Esophagus muscularis mucosa (tissue), 4 donors: ENCODE measurements around the gene OR6B2. TPM values are rescaled to one million over a fixed set of nuclear protein-coding genes. Genes with fewer than 3 reads are reported as not detected.
"Not testable (repeated sequence)": the region's sequence is repeated elsewhere in the genome, so short reads cannot be mapped to it uniquely, and the experiment has no call there.

Experiments
- DNase-seq: peaks from one replicate; pipeline ENCODE4 v3.0.0-alpha.2; 2017; ENCODE audit errors: extremely low spot score
- H3K27ac ChIP-seq, 4 donors: fragments of 200-600 bp; sonication (generic); replicated peaks in 1 of 4; 1 replicate in 3 of 4; 2 replicates in 1 of 4; pipeline ENCODE4 v1.5.1; 2016 to 2019; ENCODE audit warnings: mild to moderate bottlenecking in 1 of 4
- H3K27me3 ChIP-seq, 4 donors: fragments of 200-600 bp; sonication (generic); one replicate each; pipeline versions ENCODE4 v1.5.1 to v1.6.0; 2016 to 2019
- H3K36me3 ChIP-seq, 4 donors: fragments of 200-600 bp; sonication (generic); one replicate each; pipeline ENCODE4 v1.5.1; 2016 to 2019
- H3K4me1 ChIP-seq, 4 donors: fragments of 200-600 bp; sonication (generic); one replicate each; pipeline ENCODE4 v1.5.1; 2016 to 2019
- H3K4me3 ChIP-seq, 4 donors: fragments of 200-600 bp; sonication (generic); 1 replicate in 2 of 4; 2 replicates in 2 of 4; pipeline ENCODE4 v1.5.1; 2016 to 2019; ENCODE audit warnings: mild to moderate bottlenecking in 4 of 4, moderate library complexity in 1 of 4
- H3K9me3 ChIP-seq, 4 donors: fragments of 200-600 bp; sonication (generic); 1 replicate in 3 of 4; 2 replicates in 1 of 4; pipeline ENCODE4 v1.5.1; 2016 to 2019
- EP300 ChIP-seq: sonication (generic); formaldehyde crosslinking; IDR thresholded peaks from one replicate; pipeline ENCODE4 v1.6.1; 2017; ENCODE audit warnings: antibody characterized with exemption
- POLR2A ChIP-seq: fragments of 450-650 bp; IDR thresholded peaks from one replicate; pipeline ENCODE4 v1.6.1; 2017; ENCODE audit warnings: antibody characterized with exemption, moderate library complexity, mild to moderate bottlenecking, low read depth
- POLR2AphosphoS5 ChIP-seq, 2 donors: sonication (generic); formaldehyde crosslinking; IDR thresholded peaks; one replicate each; pipeline ENCODE4 v1.6.1; 2017; ENCODE audit warnings: antibody characterized with exemption in 2 of 2
- WGBS: methylation state at CpG from one replicate; pipeline ENCODE4 v1.1.5; 2018; 5-methylcytosine and 5-hydroxymethylcytosine counted together
- intact Hi-C: fragments of 100-400 bp; cut with DNase I; formaldehyde crosslinking; loops from one replicate; pipeline ENCODE4 v1.15.1; 2023
- total RNA-seq, 4 donors: library from RNA; depleted of rRNA; stranded (reverse); fragments of >200 nt; gene quantifications; one replicate each; pipeline versions ENCODE4 v1.1.0 to v1.2.1, GENCODE V29; 2016
- TF ChIP-seq, protein P1 (sequence below), 3 experiments: fragments of 200-600 bp in 2 of 3; fragments of 450-650 bp in 1 of 3; sonication (generic) in 2 of 3; IDR thresholded peaks; one replicate each; pipeline ENCODE4 v1.5.1; 2017 to 2019; ENCODE audit warnings: antibody characterized with exemption in 3 of 3, mild to moderate bottlenecking in 2 of 3, moderate library complexity in 1 of 3

OR6B2 gene
- total RNA-seq, 4 donors from 2014 or later, result not detected

DNA sequence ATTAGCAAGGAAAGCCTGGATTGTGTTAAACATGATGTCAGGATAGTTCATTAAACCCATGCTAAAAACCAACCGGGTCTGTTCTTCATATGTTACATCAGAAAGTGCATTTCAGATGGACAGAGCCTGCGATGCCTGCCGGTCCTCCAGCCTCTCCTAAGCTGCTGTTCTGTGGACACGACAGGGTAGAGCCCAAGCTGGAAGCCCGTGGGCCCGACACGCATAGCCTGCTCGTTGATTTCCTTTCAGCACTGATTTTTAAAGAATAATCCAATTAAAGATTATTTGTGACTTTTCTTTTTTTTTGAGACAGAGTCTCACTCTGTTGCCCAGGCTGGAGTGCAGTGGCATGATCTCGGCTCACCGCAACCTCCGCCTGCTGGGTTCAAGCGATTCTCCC lies 22.3 kb upstream of the OR6B2 start:
- H3K27me3 ChIP-seq, result peaks cover 0 to 81% (median 8%) of the 10 kb centered on the region in 4 donors
- no peak for DNase-seq

DNA sequence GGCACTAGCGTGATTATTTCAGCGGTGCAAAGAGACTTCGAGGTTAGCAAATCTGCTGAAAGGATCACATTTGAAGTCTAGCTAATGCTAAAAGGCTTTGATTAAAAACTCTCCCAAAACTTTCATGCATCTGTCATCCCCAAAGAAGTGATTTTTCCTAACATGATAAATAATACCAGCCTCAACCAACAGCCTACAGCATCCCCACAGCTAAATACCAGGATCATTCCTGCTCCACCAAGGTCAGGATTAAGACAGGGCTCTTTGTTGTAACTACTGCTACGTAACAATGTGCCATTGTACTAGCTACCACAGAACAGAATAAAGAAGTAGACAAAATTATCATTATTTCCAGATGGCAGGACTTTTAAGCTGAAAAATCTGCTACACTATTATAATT lies 21.5 kb upstream of the OR6B2 start:
- WGBS, result 67% methylated on average over 4 of the region's 4 CpGs
- no peaks in the 10 kb centered on the region for H3K4me1 ChIP-seq
- DNase-seq, result no peak
- no peaks in the 10 kb centered on the region for H3K36me3 ChIP-seq
- H3K27me3 ChIP-seq, result peaks cover 0 to 79% (median 7%) of the 10 kb centered on the region in 4 donors
- no peak overlapping the region for H3K27ac ChIP-seq
- no peak overlapping the region for H3K4me3 ChIP-seq
- H3K9me3 ChIP-seq, result no peaks in the 10 kb centered on the region
- intact Hi-C loops, result no loop called here
- TF ChIP-seq EP300 (no peak), POLR2AphosphoS5 (IDR thresholded peaks at IDR 0.05) (no peak)

More for the DNA sequence above, 22.3 kb upstream of the OR6B2 start:
- Histone ChIP-seq H3K27ac (no peak overlapping the region), H3K9me3 (no peaks in the 10 kb centered on the region), H3K36me3 (no peaks in the 10 kb centered on the region), H3K4me3 (no peak overlapping the region), H3K4me1 (no peaks in the 10 kb centered on the region)
- intact Hi-C loops, result no loop called here
- TF ChIP-seq POLR2A (no peak), POLR2AphosphoS5 (IDR thresholded peaks at IDR 0.05) (no peak), EP300 (no peak)
- TF ChIP-seq, protein P1, sequence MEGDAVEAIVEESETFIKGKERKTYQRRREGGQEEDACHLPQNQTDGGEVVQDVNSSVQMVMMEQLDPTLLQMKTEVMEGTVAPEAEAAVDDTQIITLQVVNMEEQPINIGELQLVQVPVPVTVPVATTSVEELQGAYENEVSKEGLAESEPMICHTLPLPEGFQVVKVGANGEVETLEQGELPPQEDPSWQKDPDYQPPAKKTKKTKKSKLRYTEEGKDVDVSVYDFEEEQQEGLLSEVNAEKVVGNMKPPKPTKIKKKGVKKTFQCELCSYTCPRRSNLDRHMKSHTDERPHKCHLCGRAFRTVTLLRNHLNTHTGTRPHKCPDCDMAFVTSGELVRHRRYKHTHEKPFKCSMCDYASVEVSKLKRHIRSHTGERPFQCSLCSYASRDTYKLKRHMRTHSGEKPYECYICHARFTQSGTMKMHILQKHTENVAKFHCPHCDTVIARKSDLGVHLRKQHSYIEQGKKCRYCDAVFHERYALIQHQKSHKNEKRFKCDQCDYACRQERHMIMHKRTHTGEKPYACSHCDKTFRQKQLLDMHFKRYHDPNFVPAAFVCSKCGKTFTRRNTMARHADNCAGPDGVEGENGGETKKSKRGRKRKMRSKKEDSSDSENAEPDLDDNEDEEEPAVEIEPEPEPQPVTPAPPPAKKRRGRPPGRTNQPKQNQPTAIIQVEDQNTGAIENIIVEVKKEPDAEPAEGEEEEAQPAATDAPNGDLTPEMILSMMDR (IDR thresholded peaks at IDR 0.05), result no peak
- WGBS, result 75% methylated on average over 12 of the region's 12 CpGs

DNA sequence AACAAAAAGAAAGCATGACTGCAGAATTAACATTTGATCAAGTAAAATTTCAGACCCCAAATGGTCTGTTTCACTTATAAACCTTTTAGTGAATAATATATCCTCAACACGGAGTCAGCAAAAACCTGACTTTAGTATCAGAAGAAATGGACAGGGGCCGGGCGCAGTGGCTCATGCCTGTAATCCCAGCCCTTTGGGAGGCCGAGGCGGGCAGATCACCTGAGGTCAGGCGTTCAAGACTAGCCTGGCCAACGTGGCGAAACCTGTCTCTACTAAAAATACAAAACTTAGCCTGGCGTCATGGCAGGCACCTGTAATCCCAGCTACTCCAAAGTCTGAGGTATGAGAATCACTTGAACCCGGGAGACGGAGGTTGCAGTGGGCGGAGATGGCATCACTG lies 20.0 kb upstream of the OR6B2 start:
- TF ChIP-seq POLR2AphosphoS5 (IDR thresholded peaks at IDR 0.05) (no peak), EP300 (no peak), POLR2A (no peak)
- TF ChIP-seq, protein P1 (IDR thresholded peaks at IDR 0.05), result no peak
- WGBS, result 80% methylated on average over 12 of the region's 12 CpGs
- H3K27me3 ChIP-seq, result peaks cover 0 to 76% (median 6%) of the 10 kb centered on the region in 4 donors

DNA sequence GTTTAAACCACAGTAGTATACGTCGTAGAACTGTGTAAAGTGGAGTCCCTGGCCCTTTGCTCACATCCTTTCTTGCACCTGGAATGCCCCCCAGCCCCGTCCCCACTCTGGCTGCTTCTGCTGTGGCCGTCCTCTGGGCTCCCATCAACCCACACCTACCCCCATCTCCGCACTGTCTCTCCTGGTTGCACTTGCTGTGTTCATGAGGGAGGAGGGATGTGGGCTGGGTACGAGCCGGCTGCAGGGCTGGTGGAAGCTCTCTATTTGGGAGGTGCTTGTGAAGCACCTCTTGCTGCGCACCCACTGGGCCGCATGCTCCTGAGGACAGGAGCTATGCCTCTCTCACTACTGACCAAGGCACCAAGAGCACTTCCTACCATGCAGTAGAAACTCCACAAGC lies 18.0 kb upstream of the OR6B2 start:
- DNase-seq, result no peak
- TF ChIP-seq POLR2A (no peak), POLR2AphosphoS5 (IDR thresholded peaks at IDR 0.05) (no peak), EP300 (no peak)
- TF ChIP-seq, protein P1 (IDR thresholded peaks at IDR 0.05), result no peak
- intact Hi-C loops, result no loop called here
- 65% methylated on average over 9 of the region's 9 CpGs for WGBS
- H3K4me3 ChIP-seq, result no peak overlapping the region
- H3K36me3 ChIP-seq, result no peaks in the 10 kb centered on the region
- H3K27me3 ChIP-seq, result peaks cover 0 to 65% (median under 1%) of the 10 kb centered on the region in 4 donors
- H3K9me3 ChIP-seq, result no peaks in the 10 kb centered on the region
- H3K27ac ChIP-seq, result no peak overlapping the region
- H3K4me1 ChIP-seq, result no peaks in the 10 kb centered on the region

More for the DNA sequence above, 20.0 kb upstream of the OR6B2 start:
- intact Hi-C loops, result no loop called here
- no peak overlapping the region for H3K4me3 ChIP-seq
- H3K4me1 ChIP-seq, result no peaks in the 10 kb centered on the region
- H3K27ac ChIP-seq, result no peak overlapping the region
- no peaks in the 10 kb centered on the region for H3K9me3 ChIP-seq
- no peak for DNase-seq
- no peaks in the 10 kb centered on the region for H3K36me3 ChIP-seq

DNA sequence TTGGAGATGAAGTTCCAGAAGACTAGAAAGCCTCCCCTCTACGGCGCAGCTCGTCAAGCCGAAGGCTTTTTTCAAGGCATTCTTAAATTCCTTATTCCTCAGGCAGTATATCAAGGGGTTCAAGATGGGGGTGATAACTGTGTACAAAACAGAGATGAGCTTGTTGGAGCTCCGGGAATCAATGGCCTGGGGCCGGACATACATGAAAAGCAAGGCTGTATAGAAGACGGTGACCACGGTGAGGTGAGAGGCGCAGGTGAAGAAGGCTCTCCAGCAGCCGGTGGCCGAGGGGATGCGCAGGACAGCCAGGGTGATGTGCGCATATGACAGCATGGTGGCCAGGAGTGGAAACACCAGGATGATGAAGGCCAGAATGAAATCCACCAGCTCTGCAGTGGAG lies 14.9 kb upstream of the OR6B2 start:
- H3K27me3 ChIP-seq, result peaks cover 0 to 69% (median 0%) of the 10 kb centered on the region in 4 donors
- intact Hi-C loops, result no loop called here
- no peak for DNase-seq
- H3K4me1 ChIP-seq, result no peaks in the 10 kb centered on the region
- H3K36me3 ChIP-seq, result no peaks in the 10 kb centered on the region
- TF ChIP-seq, protein P1 (IDR thresholded peaks at IDR 0.05), result no peak
- TF ChIP-seq POLR2AphosphoS5 (IDR thresholded peaks at IDR 0.05) (no peak), EP300 (no peak), POLR2A (no peak)
- no peak overlapping the region for H3K27ac ChIP-seq
- 91% methylated on average over 12 of the region's 13 CpGs for WGBS
- no peak overlapping the region for H3K4me3 ChIP-seq
- no peaks in the 10 kb centered on the region for H3K9me3 ChIP-seq

DNA sequence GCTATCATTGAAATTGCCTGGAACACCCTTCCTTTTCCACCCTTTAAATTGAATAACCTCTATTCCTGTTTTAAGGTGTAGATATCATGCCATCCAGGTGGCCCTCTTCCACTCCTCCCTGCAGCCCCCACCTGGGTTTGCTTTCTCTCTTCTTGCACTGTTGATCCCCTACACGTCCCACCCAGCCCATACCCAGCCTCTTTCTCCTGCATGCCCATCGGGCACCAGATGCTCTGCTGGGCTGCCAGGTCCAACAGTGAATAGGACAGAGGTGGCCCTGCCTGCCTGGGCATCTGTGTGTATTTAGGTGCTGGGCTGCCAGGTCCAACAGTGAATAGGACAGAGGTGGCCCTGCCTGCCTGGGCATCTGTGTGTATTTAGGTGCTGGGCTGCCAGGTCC lies 13.9 kb upstream of the OR6B2 start:
- H3K36me3 ChIP-seq, DNase-seq, H3K4me1 ChIP-seq, intact Hi-C loops, H3K4me3 ChIP-seq, H3K9me3 ChIP-seq, H3K27ac ChIP-seq: not testable (repeated sequence)
- peaks cover 0 to 74% (median 0%) of the 10 kb centered on the region in 4 donors for H3K27me3 ChIP-seq
- 75% methylated on average over 2 of the region's 2 CpGs for WGBS
